HL-60 (cell line): ENCODE measurements around the gene GABRB1.

Experiments
- DNase-seq, 2 experiments: peaks; one replicate each; pipeline ENCODE4 v3.0.0-alpha.2; 2010 to 2020; ENCODE audit warnings: low read depth in 1 of 2, low spot score in 1 of 2
- H3K27ac ChIP-seq: fragments of 250-450 bp; sonication (Bioruptor Pico); replicated peaks from 2 replicates; pipeline ENCODE4 v1.5.1; 2020; ENCODE audit warnings: mild to moderate bottlenecking, moderate library complexity
- H3K27me3 ChIP-seq: fragments of 250-450 bp; sonication (Bioruptor Pico); 2 replicates; pipeline ENCODE4 v1.5.1; 2021; ENCODE audit warnings: mild to moderate bottlenecking, moderate library complexity; ENCODE audit not compliant: insufficient read depth, poor library complexity, severe bottlenecking
- H3K4me3 ChIP-seq: replicated peaks from 2 replicates; pipeline ENCODE4 v1.5.1; 2011; ENCODE audit warnings: mild to moderate bottlenecking, control low read depth, low read length; ENCODE audit not compliant: insufficient read depth
- GABPA ChIP-seq: IDR thresholded peaks from 2 replicates; pipeline ENCODE4 v1.6.1; 2012; ENCODE audit warnings: low read depth
- POLR2AphosphoS5 ChIP-seq: IDR thresholded peaks from 2 replicates; pipeline ENCODE4 v1.6.1; 2012; ENCODE audit warnings: low read depth
- SPI1 ChIP-seq: IDR thresholded peaks from 2 replicates; pipeline ENCODE4 v1.6.1; 2012; ENCODE audit warnings: low read depth, mild to moderate bottlenecking, borderline replicate concordance
- TF ChIP-seq, protein P1 (sequence below): IDR thresholded peaks from one replicate; pipeline ENCODE4 v1.5.1; 2011; ENCODE audit warnings: low read length, control low read depth, inconsistent platforms; ENCODE audit not compliant: insufficient read depth
- TF ChIP-seq, protein P2 (sequence below): IDR thresholded peaks from 2 replicates; pipeline ENCODE4 v1.6.1; 2012; ENCODE audit warnings: low read depth; ENCODE audit not compliant: insufficient replicate concordance

The GABRB1 gene

DNA sequence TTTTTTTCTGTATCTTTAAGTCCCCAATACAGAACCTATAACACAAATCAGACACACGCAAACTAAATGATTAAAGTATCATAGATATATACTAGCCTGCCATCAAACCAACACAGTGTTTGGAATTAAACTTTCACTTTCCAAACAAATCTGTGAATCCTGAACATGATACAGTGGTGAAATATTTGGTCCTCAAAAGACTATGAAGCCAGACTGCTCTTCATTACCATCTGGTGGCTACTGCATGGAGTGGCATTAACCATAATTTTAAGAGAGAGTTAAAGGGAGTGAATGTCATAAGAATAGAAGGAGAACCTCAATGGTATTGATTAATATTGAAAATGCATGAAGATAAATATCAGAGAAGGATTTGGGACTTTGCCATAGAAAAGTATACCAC lies 28.8 kb upstream of the GABRB1 start:
- Histone ChIP-seq H3K27ac (no peak overlapping the region), H3K4me3 (no peak overlapping the region), H3K27me3 (no peaks in the 10 kb centered on the region)
- DNase-seq = no peak
- TF ChIP-seq SPI1 (no peak), POLR2AphosphoS5 (no peak), GABPA (no peak)
- TF ChIP-seq, protein P1, sequence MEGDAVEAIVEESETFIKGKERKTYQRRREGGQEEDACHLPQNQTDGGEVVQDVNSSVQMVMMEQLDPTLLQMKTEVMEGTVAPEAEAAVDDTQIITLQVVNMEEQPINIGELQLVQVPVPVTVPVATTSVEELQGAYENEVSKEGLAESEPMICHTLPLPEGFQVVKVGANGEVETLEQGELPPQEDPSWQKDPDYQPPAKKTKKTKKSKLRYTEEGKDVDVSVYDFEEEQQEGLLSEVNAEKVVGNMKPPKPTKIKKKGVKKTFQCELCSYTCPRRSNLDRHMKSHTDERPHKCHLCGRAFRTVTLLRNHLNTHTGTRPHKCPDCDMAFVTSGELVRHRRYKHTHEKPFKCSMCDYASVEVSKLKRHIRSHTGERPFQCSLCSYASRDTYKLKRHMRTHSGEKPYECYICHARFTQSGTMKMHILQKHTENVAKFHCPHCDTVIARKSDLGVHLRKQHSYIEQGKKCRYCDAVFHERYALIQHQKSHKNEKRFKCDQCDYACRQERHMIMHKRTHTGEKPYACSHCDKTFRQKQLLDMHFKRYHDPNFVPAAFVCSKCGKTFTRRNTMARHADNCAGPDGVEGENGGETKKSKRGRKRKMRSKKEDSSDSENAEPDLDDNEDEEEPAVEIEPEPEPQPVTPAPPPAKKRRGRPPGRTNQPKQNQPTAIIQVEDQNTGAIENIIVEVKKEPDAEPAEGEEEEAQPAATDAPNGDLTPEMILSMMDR = no peak
- TF ChIP-seq, protein P2, sequence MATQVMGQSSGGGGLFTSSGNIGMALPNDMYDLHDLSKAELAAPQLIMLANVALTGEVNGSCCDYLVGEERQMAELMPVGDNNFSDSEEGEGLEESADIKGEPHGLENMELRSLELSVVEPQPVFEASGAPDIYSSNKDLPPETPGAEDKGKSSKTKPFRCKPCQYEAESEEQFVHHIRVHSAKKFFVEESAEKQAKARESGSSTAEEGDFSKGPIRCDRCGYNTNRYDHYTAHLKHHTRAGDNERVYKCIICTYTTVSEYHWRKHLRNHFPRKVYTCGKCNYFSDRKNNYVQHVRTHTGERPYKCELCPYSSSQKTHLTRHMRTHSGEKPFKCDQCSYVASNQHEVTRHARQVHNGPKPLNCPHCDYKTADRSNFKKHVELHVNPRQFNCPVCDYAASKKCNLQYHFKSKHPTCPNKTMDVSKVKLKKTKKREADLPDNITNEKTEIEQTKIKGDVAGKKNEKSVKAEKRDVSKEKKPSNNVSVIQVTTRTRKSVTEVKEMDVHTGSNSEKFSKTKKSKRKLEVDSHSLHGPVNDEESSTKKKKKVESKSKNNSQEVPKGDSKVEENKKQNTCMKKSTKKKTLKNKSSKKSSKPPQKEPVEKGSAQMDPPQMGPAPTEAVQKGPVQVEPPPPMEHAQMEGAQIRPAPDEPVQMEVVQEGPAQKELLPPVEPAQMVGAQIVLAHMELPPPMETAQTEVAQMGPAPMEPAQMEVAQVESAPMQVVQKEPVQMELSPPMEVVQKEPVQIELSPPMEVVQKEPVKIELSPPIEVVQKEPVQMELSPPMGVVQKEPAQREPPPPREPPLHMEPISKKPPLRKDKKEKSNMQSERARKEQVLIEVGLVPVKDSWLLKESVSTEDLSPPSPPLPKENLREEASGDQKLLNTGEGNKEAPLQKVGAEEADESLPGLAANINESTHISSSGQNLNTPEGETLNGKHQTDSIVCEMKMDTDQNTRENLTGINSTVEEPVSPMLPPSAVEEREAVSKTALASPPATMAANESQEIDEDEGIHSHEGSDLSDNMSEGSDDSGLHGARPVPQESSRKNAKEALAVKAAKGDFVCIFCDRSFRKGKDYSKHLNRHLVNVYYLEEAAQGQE = no peak

DNA sequence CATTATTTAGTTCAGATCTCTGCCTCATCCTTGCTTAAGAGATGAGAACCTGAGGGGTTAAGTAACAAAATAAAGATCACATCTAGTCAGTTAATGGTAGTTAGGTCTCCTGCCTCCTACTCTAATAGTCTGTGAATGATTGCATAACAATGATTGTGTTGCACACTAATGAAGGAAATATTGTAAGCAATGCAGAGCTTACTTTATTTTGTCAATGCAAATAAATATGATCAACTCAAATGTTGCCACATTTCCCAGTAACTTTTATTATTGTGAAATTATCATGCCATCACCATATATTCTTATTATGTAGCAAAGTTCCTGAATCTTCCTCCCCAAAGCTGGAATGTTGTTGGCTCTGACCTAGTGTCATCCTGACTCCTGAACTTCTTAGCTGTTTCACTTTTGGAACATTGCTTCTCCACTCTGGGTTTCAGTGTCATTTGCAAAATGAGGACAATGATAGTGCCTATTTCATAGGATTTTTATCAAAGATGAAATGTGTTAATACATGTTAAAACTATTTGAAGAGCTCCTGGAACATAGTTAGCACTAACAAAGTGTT lies 20.9 kb upstream of the GABRB1 start:
- DNase-seq = no peak
- no peak overlapping the region for H3K4me3 ChIP-seq
- H3K27ac ChIP-seq = no peak overlapping the region
- TF ChIP-seq, protein P1 = no peak
- TF ChIP-seq, protein P2 = no peak
- no peak for TF ChIP-seq POLR2AphosphoS5
- no peak for TF ChIP-seq SPI1
- no peak for TF ChIP-seq GABPA
- no peaks in the 10 kb centered on the region for H3K27me3 ChIP-seq

- Histone ChIP-seq H3K27ac (no peak overlapping the region), H3K4me3 (no peak overlapping the region)
- DNase-seq = no peak
These were observed 20.4 kb upstream of the GABRB1 start for GRCh38 chr4:47010912-47011446.

More at GRCh38 chr4:47010912-47011446, 20.4 kb upstream of the GABRB1 start:
- TF ChIP-seq POLR2AphosphoS5 = no peak
- TF ChIP-seq GABPA = no peak
- TF ChIP-seq, protein P1 = no peak
- no peak for TF ChIP-seq SPI1
- TF ChIP-seq, protein P2 = no peak
- H3K27me3 ChIP-seq = no peaks in the 10 kb centered on the region
